ENCODE results near the gene MAPRE2.

MAPRE2 gene

DNA sequence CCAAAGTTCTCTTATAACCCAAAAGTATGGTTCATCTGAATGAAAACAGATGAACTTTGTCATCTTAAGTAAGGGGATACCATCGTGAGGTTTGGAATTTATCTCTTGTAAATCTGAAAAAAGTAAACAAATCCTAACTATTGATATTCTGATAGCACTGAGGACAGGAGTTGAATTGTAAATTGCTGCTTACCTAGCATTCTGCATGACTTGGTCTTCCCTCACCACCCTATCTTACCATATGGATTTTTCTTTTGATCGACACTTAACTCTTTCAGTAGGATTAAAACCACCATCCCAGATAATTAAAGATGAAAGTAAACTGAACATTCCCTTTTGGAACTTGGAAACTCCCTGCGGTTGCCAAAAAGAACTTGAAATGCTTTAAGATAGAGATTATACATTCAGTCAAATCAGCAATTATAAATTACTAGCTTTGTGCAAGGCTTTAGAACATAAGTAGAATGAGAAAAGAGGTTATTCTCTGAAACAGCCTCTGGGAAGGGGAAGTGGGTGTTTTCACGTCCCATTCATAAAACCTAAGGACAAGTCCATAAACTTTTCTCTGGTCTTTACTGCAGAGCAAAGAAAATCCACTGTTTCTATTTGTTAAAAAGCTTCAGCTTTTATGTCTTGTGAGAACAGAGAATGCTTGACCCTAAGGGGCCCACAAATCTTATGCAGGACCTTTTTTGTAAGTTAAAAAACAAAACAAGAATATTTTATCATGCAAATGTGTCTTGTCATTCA, 149.9 kb downstream of the MAPRE2 start:
- Histone ChIP-seq H3K4me1 (ENCODE audit: control insufficient read depth, insufficient read depth, low read length) (no peaks in the 10 kb centered on the region), H3K27me3 (replicated peaks; ENCODE audit: control insufficient read depth, insufficient read depth, low read length) (no peaks in the 10 kb centered on the region), H3K36me3 (ENCODE audit: control insufficient read depth, insufficient read depth, low read length, severe bottlenecking) (no peaks in the 10 kb centered on the region), H3K9ac (ENCODE audit: low read length) (no peak overlapping the region), H3K9me3 (ENCODE audit: control insufficient read depth, low read length) (no peaks in the 10 kb centered on the region), H3K4me3 (ENCODE audit: low read length) (no peak overlapping the region)
- DNase-seq (ENCODE audit: low read depth), result no peak

GRCh38 chr18:35191698-35192025, 150.4 kb downstream of the MAPRE2 start:
- no peak for DNase-seq (ENCODE audit: low read depth)
- H3K9ac ChIP-seq (ENCODE audit: low read length), result no peak overlapping the region
- no peaks in the 10 kb centered on the region for H3K36me3 ChIP-seq (ENCODE audit: control insufficient read depth, insufficient read depth, low read length, severe bottlenecking)
- no peaks in the 10 kb centered on the region for H3K4me1 ChIP-seq (ENCODE audit: control insufficient read depth, insufficient read depth, low read length)
- H3K4me3 ChIP-seq (ENCODE audit: low read length), result no peak overlapping the region
- H3K9me3 ChIP-seq (ENCODE audit: control insufficient read depth, low read length), result no peaks in the 10 kb centered on the region
- no peaks in the 10 kb centered on the region for H3K27me3 ChIP-seq (replicated peaks; ENCODE audit: control insufficient read depth, insufficient read depth, low read length)

DNA sequence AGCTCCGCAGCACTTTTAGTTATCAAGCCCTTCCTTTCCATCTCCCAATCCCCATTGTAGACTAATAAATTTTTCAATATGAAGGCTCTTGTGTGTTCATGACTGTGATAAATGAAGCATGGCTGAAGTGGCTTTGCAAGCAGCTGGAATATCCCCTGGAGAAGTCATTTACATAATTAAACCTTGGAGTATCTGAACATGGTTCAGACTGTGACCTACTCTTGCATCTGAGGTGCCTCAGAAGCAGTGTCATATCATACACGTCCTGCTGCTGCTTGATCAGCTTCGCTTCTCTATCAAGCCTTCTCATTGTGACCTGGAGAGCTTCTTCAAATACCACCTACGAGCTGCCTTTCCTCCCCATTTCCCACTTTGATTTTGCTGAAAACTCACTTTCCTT, 151.2 kb downstream of the MAPRE2 start:
- H3K36me3 ChIP-seq (ENCODE audit: control insufficient read depth, insufficient read depth, low read length, severe bottlenecking), result no peaks in the 10 kb centered on the region
- H3K27me3 ChIP-seq (replicated peaks; ENCODE audit: control insufficient read depth, insufficient read depth, low read length), result no peaks in the 10 kb centered on the region
- H3K9ac ChIP-seq (ENCODE audit: low read length), result no peak overlapping the region
- no peak overlapping the region for H3K4me3 ChIP-seq (ENCODE audit: low read length)
- H3K9me3 ChIP-seq (ENCODE audit: control insufficient read depth, low read length), result no peaks in the 10 kb centered on the region
- H3K4me1 ChIP-seq (ENCODE audit: control insufficient read depth, insufficient read depth, low read length), result no peaks in the 10 kb centered on the region
- no peak for DNase-seq (ENCODE audit: low read depth)
